ENCODE measurements around the gene MLN. TPM values are rescaled to one million over a fixed set of nuclear protein-coding genes. Genes with fewer than 3 reads are reported as not detected.
A peak's percentile ranks its signal among the peaks of the same experiment; 100 is the strongest.

MLN gene
- total and polyA plus RNA-seq, 2 experiments from 2014 or later = not detected

DNA sequence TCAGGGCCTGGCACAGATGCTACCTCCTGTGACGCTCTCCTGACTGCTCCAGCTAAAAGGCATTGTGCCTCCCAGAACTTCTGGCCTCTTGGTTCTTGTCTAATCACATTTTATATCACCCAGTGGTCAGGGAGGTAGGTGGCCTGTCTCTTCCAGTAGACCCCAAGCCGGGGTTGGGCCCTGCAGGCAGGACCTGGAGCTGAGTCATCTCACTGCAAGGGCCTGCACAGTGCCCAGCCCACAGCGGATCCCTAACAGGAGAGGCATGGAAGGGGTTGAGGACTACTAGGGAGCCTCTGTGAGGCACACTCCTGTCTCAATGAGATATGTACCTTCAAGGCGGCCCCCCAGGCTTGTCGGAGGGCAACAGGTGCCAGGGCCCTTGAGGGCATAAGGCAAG, 21.2 kb downstream of the MLN start (continued):
- TF ChIP-seq, protein P1, sequence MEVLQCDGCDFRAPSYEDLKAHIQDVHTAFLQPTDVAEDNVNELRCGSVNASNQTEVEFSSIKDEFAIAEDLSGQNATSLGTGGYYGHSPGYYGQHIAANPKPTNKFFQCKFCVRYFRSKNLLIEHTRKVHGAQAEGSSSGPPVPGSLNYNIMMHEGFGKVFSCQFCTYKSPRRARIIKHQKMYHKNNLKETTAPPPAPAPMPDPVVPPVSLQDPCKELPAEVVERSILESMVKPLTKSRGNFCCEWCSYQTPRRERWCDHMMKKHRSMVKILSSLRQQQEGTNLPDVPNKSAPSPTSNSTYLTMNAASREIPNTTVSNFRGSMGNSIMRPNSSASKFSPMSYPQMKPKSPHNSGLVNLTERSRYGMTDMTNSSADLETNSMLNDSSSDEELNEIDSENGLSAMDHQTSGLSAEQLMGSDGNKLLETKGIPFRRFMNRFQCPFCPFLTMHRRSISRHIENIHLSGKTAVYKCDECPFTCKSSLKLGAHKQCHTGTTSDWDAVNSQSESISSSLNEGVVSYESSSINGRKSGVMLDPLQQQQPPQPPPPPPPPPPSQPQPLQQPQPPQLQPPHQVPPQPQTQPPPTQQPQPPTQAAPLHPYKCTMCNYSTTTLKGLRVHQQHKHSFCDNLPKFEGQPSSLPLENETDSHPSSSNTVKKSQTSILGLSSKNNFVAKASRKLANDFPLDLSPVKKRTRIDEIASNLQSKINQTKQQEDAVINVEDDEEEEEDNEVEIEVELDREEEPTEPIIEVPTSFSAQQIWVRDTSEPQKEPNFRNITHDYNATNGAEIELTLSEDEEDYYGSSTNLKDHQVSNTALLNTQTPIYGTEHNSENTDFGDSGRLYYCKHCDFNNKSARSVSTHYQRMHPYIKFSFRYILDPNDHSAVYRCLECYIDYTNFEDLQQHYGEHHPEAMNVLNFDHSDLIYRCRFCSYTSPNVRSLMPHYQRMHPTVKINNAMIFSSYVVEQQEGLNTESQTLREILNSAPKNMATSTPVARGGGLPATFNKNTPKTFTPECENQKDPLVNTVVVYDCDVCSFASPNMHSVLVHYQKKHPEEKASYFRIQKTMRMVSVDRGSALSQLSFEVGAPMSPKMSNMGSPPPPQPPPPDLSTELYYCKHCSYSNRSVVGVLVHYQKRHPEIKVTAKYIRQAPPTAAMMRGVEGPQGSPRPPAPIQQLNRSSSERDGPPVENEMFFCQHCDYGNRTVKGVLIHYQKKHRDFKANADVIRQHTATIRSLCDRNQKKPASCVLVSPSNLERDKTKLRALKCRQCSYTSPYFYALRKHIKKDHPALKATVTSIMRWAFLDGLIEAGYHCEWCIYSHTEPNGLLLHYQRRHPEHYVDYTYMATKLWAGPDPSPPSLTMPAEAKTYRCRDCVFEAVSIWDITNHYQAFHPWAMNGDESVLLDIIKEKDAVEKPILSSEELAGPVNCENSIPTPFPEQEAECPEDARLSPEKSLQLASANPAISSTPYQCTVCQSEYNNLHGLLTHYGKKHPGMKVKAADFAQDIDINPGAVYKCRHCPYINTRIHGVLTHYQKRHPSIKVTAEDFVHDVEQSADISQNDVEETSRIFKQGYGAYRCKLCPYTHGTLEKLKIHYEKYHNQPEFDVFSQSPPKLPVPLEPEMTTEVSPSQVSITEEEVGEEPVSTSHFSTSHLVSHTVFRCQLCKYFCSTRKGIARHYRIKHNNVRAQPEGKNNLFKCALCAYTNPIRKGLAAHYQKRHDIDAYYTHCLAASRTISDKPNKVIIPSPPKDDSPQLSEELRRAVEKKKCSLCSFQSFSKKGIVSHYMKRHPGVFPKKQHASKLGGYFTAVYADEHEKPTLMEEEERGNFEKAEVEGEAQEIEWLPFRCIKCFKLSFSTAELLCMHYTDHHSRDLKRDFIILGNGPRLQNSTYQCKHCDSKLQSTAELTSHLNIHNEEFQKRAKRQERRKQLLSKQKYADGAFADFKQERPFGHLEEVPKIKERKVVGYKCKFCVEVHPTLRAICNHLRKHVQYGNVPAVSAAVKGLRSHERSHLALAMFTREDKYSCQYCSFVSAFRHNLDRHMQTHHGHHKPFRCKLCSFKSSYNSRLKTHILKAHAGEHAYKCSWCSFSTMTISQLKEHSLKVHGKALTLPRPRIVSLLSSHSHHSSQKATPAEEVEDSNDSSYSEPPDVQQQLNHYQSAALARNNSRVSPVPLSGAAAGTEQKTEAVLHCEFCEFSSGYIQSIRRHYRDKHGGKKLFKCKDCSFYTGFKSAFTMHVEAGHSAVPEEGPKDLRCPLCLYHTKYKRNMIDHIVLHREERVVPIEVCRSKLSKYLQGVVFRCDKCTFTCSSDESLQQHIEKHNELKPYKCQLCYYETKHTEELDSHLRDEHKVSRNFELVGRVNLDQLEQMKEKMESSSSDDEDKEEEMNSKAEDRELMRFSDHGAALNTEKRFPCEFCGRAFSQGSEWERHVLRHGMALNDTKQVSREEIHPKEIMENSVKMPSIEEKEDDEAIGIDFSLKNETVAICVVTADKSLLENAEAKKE (CRISPR knock-in tag; IDR thresholded peaks at IDR 0.05) = no peak
- TF ChIP-seq EZH2 (IDR thresholded peaks at IDR 0.05; ENCODE audit: low read depth, unreplicated experiment) = no peak

DNA sequence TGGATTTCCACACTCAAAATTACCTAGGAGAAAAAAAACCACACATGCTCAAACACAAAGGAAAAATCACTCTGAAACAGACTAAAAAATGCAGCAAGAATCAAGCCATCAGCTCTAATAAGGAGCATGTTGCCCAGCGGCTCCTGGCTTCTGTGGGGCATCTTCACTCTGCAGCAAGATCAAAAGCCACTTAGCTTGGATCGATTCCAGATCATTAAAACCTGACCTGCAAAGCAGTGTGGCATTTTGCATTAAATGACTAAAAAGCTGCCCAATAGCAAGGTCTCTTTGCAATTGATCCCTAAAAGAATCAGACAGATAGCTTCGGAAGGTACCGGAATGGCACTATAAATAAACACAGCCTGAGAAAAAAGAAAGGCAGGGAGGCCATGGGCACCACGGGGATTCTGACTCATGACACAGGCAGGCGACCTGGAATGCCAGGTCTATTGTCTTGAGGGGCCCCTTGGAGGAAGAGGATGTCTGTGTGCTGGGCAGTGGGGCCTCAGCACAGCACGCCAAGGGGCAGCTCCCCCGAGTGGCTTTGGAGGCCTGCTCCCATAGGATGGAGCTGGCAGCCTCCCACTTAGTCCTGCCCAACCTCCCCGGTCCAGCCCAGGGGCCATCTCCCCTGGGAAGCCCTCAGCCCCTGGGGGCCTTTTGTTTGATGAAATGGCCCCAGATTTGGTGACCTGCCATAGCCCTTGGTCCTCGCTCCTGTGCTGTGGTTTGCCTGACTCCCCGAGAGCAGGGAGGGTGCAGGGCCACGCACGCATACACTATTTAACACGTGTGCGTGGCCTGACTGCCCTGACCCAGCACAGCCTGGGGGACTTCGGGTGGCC, 22.4 kb downstream of the MLN start:
- Histone ChIP-seq H2AFZ (no peak overlapping the region), H3K4me2 (peak overlapping the region; percentile 15), H3K4me1 (ENCODE audit: insufficient read depth) (peaks cover 53% of the 10 kb centered on the region), H4K20me1 (replicated peaks; ENCODE audit: insufficient read depth) (peaks cover 11% of the 10 kb centered on the region; the same call in 1 of the 2 replicates), H3K9me2 (ENCODE audit: insufficient read depth) (no peaks in the 10 kb centered on the region), H3K27me3 (ENCODE audit: insufficient read depth) (no peaks in the 10 kb centered on the region), H3K36me3 (ENCODE audit: insufficient read depth) (peaks cover 18% of the 10 kb centered on the region), H3K27ac (ENCODE audit: low read depth) (peak overlapping the region; percentile 92), H3F3A (replicated peaks; ENCODE audit: low read depth) (no peaks in the 10 kb centered on the region; the same call in 1 of the 2 replicates), H3K4me3 (no peak overlapping the region), H3K79me2 (replicated peaks; ENCODE audit: insufficient read depth) (peaks cover 17% of the 10 kb centered on the region)
- Mint-ChIP-seq H3K36me3 (ENCODE audit: low read depth) (peaks cover 80% of the 10 kb centered on the region), H3K27me3 (ENCODE audit: insufficient read depth, low read depth, poor library complexity) (peaks cover 12% of the 10 kb centered on the region), H3K9me3 (no peaks in the 10 kb centered on the region), H3K27ac (peak overlapping the region; percentile 95), H3K4me3 (peak overlapping the region; percentile 17; the same call in 2 of the 3 replicates), H3K4me1 (peaks cover 68% of the 10 kb centered on the region)
- TF ChIP-seq EZH2phosphoT487 (IDR thresholded peaks at IDR 0.05; ENCODE audit: unreplicated experiment) (no peak), ZNF114 (CRISPR knock-in tag; IDR thresholded peaks at IDR 0.05) (no peak), CREB1 (CRISPR knock-in tag; IDR thresholded peaks at IDR 0.05; ENCODE audit: low read depth) (peak; percentile 46; the same call in 1 of the 2 replicates), STAT1 (IDR thresholded peaks at IDR 0.05; ENCODE audit: unreplicated experiment) (no peak)
- TF ChIP-seq, protein P2, sequence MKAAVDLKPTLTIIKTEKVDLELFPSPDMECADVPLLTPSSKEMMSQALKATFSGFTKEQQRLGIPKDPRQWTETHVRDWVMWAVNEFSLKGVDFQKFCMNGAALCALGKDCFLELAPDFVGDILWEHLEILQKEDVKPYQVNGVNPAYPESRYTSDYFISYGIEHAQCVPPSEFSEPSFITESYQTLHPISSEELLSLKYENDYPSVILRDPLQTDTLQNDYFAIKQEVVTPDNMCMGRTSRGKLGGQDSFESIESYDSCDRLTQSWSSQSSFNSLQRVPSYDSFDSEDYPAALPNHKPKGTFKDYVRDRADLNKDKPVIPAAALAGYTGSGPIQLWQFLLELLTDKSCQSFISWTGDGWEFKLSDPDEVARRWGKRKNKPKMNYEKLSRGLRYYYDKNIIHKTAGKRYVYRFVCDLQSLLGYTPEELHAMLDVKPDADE (IDR thresholded peaks at IDR 0.05) = no peak
- TF ChIP-seq, protein P3, sequence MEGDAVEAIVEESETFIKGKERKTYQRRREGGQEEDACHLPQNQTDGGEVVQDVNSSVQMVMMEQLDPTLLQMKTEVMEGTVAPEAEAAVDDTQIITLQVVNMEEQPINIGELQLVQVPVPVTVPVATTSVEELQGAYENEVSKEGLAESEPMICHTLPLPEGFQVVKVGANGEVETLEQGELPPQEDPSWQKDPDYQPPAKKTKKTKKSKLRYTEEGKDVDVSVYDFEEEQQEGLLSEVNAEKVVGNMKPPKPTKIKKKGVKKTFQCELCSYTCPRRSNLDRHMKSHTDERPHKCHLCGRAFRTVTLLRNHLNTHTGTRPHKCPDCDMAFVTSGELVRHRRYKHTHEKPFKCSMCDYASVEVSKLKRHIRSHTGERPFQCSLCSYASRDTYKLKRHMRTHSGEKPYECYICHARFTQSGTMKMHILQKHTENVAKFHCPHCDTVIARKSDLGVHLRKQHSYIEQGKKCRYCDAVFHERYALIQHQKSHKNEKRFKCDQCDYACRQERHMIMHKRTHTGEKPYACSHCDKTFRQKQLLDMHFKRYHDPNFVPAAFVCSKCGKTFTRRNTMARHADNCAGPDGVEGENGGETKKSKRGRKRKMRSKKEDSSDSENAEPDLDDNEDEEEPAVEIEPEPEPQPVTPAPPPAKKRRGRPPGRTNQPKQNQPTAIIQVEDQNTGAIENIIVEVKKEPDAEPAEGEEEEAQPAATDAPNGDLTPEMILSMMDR (conservative IDR thresholded peaks at IDR 0.05; ENCODE audit: low read depth in 2 of 2) = no peak
- peak; percentile 82 for DNase-seq (ENCODE audit: low spot score)
- peak; percentile 89 for ATAC-seq
